ENCODE results near the gene RYR3. TPM values are rescaled to one million over a fixed set of nuclear protein-coding genes. Genes with fewer than 3 reads are reported as not detected.

The RYR3 gene
- total RNA-seq, 1 donor from 2014 or later: 1.5 TPM

GRCh38 chr15:33840615-33841014 is 529.8 kb downstream of the RYR3 start:
- no peak for TF ChIP-seq EZH2 (IDR thresholded peaks at IDR 0.05; ENCODE audit: insufficient read depth, low read length)
- Mint-ChIP-seq H3K27ac (ENCODE audit: unreplicated experiment) (no peak overlapping the region), H3K9me3 (ENCODE audit: unreplicated experiment) (peaks cover 18% of the 10 kb centered on the region), H3K36me3 (ENCODE audit: low read depth, unreplicated experiment) (peaks cover 4% of the 10 kb centered on the region), H3K27me3 (ENCODE audit: low read depth, unreplicated experiment) (peaks cover 7% of the 10 kb centered on the region), H3K4me1 (ENCODE audit: low read depth, unreplicated experiment) (peaks cover 2% of the 10 kb centered on the region), H3K4me3 (ENCODE audit: unreplicated experiment) (no peak overlapping the region)
- H3K9me3 ChIP-seq (ENCODE audit: insufficient read depth, low read depth, low read length): no peaks in the 10 kb centered on the region
- DNase-seq (ENCODE audit: low read depth) (no peak), FAIRE-seq (no peak)
- no peak overlapping the region for H3K4me2 ChIP-seq (ENCODE audit: low read length)
- H3K4me1 ChIP-seq (ENCODE audit: insufficient read depth, low read length): no peaks in the 10 kb centered on the region
- no peaks in the 10 kb centered on the region for H3K36me3 ChIP-seq (ENCODE audit: insufficient read depth, low read length)
- H4K20me1 ChIP-seq (ENCODE audit: insufficient read depth, low read length): no peaks in the 10 kb centered on the region
- no peak overlapping the region for H3K4me3 ChIP-seq (ENCODE audit: insufficient read depth, low read depth, low read length)
- no peaks in the 10 kb centered on the region for H3K27me3 ChIP-seq (ENCODE audit: insufficient read depth, low read length)
- no peak overlapping the region for H3K27ac ChIP-seq (ENCODE audit: low read depth, low read length)
- H3K9ac ChIP-seq (ENCODE audit: low read length): no peak overlapping the region
- H2AFZ ChIP-seq (ENCODE audit: low read depth, low read length): no peak overlapping the region
- no peaks in the 10 kb centered on the region for H3K79me2 ChIP-seq (ENCODE audit: insufficient read depth, low read length)

DNA sequence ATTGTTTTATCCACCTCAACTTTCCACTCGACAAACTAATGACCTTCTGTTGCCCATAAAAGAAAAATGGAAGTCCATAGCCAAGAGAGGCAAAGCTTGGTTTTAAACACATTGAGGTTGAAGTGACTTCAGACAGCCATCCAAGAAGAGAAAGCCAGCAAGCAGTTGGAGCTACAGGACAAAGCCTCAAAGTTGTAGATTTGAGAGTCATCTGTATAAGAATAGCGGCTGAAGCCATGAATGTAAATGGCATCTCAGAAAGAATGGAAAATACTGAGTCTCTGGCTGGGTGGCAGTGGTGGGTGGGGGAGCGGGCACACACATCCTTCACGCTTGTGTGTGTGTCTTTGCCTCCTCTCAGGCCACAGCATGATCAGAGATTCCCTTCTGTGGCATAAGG is 533.4 kb downstream of the RYR3 start:
- TF ChIP-seq CTCF (IDR thresholded peaks at IDR 0.05; ENCODE audit: insufficient read depth, low read depth, low read length) (no peak), EZH2 (IDR thresholded peaks at IDR 0.05; ENCODE audit: insufficient read depth, low read length) (no peak)
- Mint-ChIP-seq H3K4me3 (ENCODE audit: unreplicated experiment) (no peak overlapping the region), H3K27ac (ENCODE audit: unreplicated experiment) (no peak overlapping the region), H3K27me3 (ENCODE audit: low read depth, unreplicated experiment) (peaks cover 3% of the 10 kb centered on the region), H3K4me1 (ENCODE audit: low read depth, unreplicated experiment) (peaks cover 10% of the 10 kb centered on the region), H3K9me3 (ENCODE audit: unreplicated experiment) (peaks cover 13% of the 10 kb centered on the region), H3K36me3 (ENCODE audit: low read depth, unreplicated experiment) (peaks cover 4% of the 10 kb centered on the region)
- no peak for DNase-seq (ENCODE audit: low read depth)
- no peaks in the 10 kb centered on the region for H3K79me2 ChIP-seq (ENCODE audit: insufficient read depth, low read length)
- no peaks in the 10 kb centered on the region for H3K9me3 ChIP-seq (ENCODE audit: insufficient read depth, low read depth, low read length)
- H2AFZ ChIP-seq (ENCODE audit: low read depth, low read length): no peak overlapping the region
- H3K27me3 ChIP-seq (ENCODE audit: insufficient read depth, low read length): no peaks in the 10 kb centered on the region
- no peak for FAIRE-seq
- H4K20me1 ChIP-seq (ENCODE audit: insufficient read depth, low read length): no peaks in the 10 kb centered on the region
- no peak overlapping the region for H3K4me2 ChIP-seq (ENCODE audit: low read length)
- no peaks in the 10 kb centered on the region for H3K4me1 ChIP-seq (ENCODE audit: insufficient read depth, low read length)
- H3K36me3 ChIP-seq (ENCODE audit: insufficient read depth, low read length): no peaks in the 10 kb centered on the region
- no peak overlapping the region for H3K4me3 ChIP-seq (ENCODE audit: insufficient read depth, low read depth, low read length)
- no peak overlapping the region for H3K27ac ChIP-seq (ENCODE audit: low read depth, low read length)
- no peak overlapping the region for H3K9ac ChIP-seq (ENCODE audit: low read length)

GRCh38 chr15:33844597-33844996 is 533.8 kb downstream of the RYR3 start:
- Mint-ChIP-seq H3K27ac (ENCODE audit: unreplicated experiment) (no peak overlapping the region), H3K4me3 (ENCODE audit: unreplicated experiment) (no peak overlapping the region), H3K9me3 (ENCODE audit: unreplicated experiment) (peaks cover 12% of the 10 kb centered on the region), H3K36me3 (ENCODE audit: low read depth, unreplicated experiment) (peaks cover 4% of the 10 kb centered on the region), H3K27me3 (ENCODE audit: low read depth, unreplicated experiment) (peaks cover 3% of the 10 kb centered on the region), H3K4me1 (ENCODE audit: low read depth, unreplicated experiment) (peaks cover 10% of the 10 kb centered on the region)
- Histone ChIP-seq H3K4me3 (ENCODE audit: insufficient read depth, low read depth, low read length) (no peak overlapping the region), H3K9me3 (ENCODE audit: insufficient read depth, low read depth, low read length) (no peaks in the 10 kb centered on the region), H3K9ac (ENCODE audit: low read length) (no peak overlapping the region), H4K20me1 (ENCODE audit: insufficient read depth, low read length) (no peaks in the 10 kb centered on the region), H3K27me3 (ENCODE audit: insufficient read depth, low read length) (no peaks in the 10 kb centered on the region), H3K36me3 (ENCODE audit: insufficient read depth, low read length) (no peaks in the 10 kb centered on the region), H2AFZ (ENCODE audit: low read depth, low read length) (no peak overlapping the region), H3K79me2 (ENCODE audit: insufficient read depth, low read length) (no peaks in the 10 kb centered on the region), H3K4me1 (ENCODE audit: insufficient read depth, low read length) (no peaks in the 10 kb centered on the region), H3K4me2 (ENCODE audit: low read length) (no peak overlapping the region), H3K27ac (ENCODE audit: low read depth, low read length) (no peak overlapping the region)
- no peak for FAIRE-seq
- no peak for DNase-seq (ENCODE audit: low read depth)
- no peak for TF ChIP-seq EZH2 (IDR thresholded peaks at IDR 0.05; ENCODE audit: insufficient read depth, low read length)
- no peak for TF ChIP-seq CTCF (IDR thresholded peaks at IDR 0.05; ENCODE audit: insufficient read depth, low read depth, low read length)

All from astrocyte (in vitro differentiated cells and primary cell).